Measurements from ENCODE around the gene IFIT3. TPM values are rescaled to one million over a fixed set of nuclear protein-coding genes. Genes with fewer than 3 reads are reported as not detected.
A peak's percentile ranks its signal among the peaks of the same experiment; 100 is the strongest.

The IFIT3 gene
- polyA plus RNA-seq, 1 of the 3 experiments (the other 2 are of a cell fraction), result 3.2 TPM

DNA sequence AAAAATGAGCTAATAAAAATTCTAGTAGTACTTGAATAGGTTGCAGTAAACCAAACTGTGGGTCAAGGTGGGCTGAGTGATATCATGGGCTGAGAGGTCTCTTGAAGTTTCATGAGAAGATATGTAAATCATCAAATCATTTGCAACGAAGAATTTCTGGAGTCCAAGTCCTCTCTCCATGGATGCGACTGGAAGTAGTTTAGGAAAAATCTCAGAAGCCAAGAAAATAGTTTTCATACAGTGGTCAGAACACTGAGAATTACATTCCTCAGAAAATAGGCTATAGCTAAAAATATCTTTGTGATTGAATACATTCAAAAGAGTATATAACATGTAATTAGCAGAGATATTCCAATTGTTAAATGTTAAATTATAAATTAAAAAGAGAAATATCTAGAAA is 61.0 kb downstream of the IFIT3 start:
- H3F3A ChIP-seq (replicated peaks; ENCODE audit: insufficient read depth), result peaks cover 23% of the 10 kb centered on the region
- H3K9ac ChIP-seq, result no peak overlapping the region
- no peaks in the 10 kb centered on the region for H3K79me2 ChIP-seq (ENCODE audit: insufficient read depth)
- peaks cover 2 to 13% of the 10 kb centered on the region in 2 experiments; a peak in 2 of 4 replicates for H3K4me1 ChIP-seq (ENCODE audit: control insufficient read depth in 1 of 2, insufficient read depth in 2 of 2, low read depth in 1 of 2, low read length in 1 of 2)
- ChIA-PET POLR2A (interaction anchor here (0.6 kb wide), 1 partner anchor 88 kb away, joined by 6 read pairs; no protein-coding TSS in a partner anchor), CTCF (interaction anchor here (0.7 to 2.5 kb wide), 17 partner anchors 10 to 171 kb away, joined by 3 to 17 read pairs (median 4); partner anchors contain the start of genes IFIT1B and IFIT5)
- H3K4me2 ChIP-seq, result no peak overlapping the region
- TF ChIP-seq RFX5 (IDR thresholded peaks at IDR 0.05; ENCODE audit: low read length) (no peak), USF2 (IDR thresholded peaks at IDR 0.05; ENCODE audit: borderline replicate concordance, low read depth, low read length) (no peak), FOXJ3 (CRISPR knock-in tag; IDR thresholded peaks at IDR 0.05) (no peak), POLR2AphosphoS5 (IDR thresholded peaks at IDR 0.05; ENCODE audit: low read depth, low read length) (no peak), EP300 (IDR thresholded peaks at IDR 0.05; ENCODE audit: borderline replicate concordance in 1 of 2, low read depth in 1 of 2, low read length in 1 of 2) (no peak), MXI1 (IDR thresholded peaks at IDR 0.05; ENCODE audit: low read depth, low read length) (no peak)
- H4K20me1 ChIP-seq (ENCODE audit: insufficient read depth), result no peaks in the 10 kb centered on the region
- H3K9me2 ChIP-seq, result no peaks in the 10 kb centered on the region
- peak overlapping the region; percentile 53; the same call in 1 of the 2 replicates for H2AFZ ChIP-seq (ENCODE audit: low read depth)
- DNase-seq, result no peak
- no peaks in the 10 kb centered on the region for H3K9me3 ChIP-seq
- 74% methylated on average over 2 of the region's 2 CpGs for WGBS (ENCODE audit: low lambda C conversion rate)
- no peak overlapping the region for H3K27ac ChIP-seq (ENCODE audit: low read depth in 2 of 2, low read length in 1 of 2)
- H3K4me3 ChIP-seq (ENCODE audit: low read depth in 2 of 2, low read length in 1 of 2), result no peak overlapping the region
- no peaks in the 10 kb centered on the region for H3K27me3 ChIP-seq (ENCODE audit: insufficient read depth)
- no peaks in the 10 kb centered on the region for H3K36me3 ChIP-seq (replicated peaks in 1 of 2; ENCODE audit: control insufficient read depth in 1 of 2, insufficient read depth in 2 of 2, low read length in 1 of 2)

DNA sequence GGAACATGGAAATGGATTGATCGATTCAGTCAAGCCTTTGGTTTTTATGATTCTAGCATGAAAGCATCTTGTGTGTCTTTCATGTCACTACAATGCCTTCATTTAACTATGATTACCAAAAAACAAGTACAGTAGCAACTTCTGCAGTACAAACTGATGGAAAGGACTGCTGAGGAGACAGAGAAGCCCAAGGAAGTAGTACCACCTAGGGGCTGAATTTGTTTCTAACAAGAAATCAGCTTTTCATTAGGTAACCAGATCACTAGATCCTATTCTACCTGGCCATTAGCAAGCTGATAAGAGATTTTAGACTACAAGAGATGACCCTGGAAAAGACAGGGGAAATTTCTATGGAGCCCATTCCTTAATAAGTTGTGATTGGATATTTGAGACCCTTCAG is 61.5 kb downstream of the IFIT3 start:
- Histone ChIP-seq H3K27ac (ENCODE audit: low read depth in 2 of 2, low read length in 1 of 2) (no peak overlapping the region), H4K20me1 (ENCODE audit: insufficient read depth) (no peaks in the 10 kb centered on the region), H3K36me3 (replicated peaks in 1 of 2; ENCODE audit: control insufficient read depth in 1 of 2, insufficient read depth in 2 of 2, low read length in 1 of 2) (no peaks in the 10 kb centered on the region), H3F3A (replicated peaks; ENCODE audit: insufficient read depth) (peaks cover 23% of the 10 kb centered on the region), H3K4me1 (ENCODE audit: control insufficient read depth in 1 of 2, insufficient read depth in 2 of 2, low read depth in 1 of 2, low read length in 1 of 2) (peaks cover 2 to 13% of the 10 kb centered on the region in 2 experiments; a peak in 2 of 4 replicates), H2AFZ (ENCODE audit: low read depth) (peak overlapping the region; percentile 53; the same call in 1 of the 2 replicates), H3K9ac (no peak overlapping the region), H3K9me2 (no peaks in the 10 kb centered on the region), H3K4me2 (no peak overlapping the region), H3K27me3 (ENCODE audit: insufficient read depth) (no peaks in the 10 kb centered on the region), H3K4me3 (ENCODE audit: low read depth in 2 of 2, low read length in 1 of 2) (no peak overlapping the region; a peak in 1 of 4 replicates), H3K9me3 (no peaks in the 10 kb centered on the region), H3K79me2 (ENCODE audit: insufficient read depth) (no peaks in the 10 kb centered on the region)
- CTCF ChIA-PET, result interaction anchor here (0.6 to 2.5 kb wide), 20 partner anchors 11 to 171 kb away, joined by 3 to 17 read pairs (median 4); partner anchors contain the start of genes IFIT1B, IFIT5 and LIPA
- WGBS (ENCODE audit: low lambda C conversion rate), result 34% methylated on average over 1 of the region's 1 CpG
- POLR2A ChIA-PET, result interaction anchor here (0.6 kb wide), 1 partner anchor 88 kb away, joined by 6 read pairs; no protein-coding TSS in a partner anchor
- DNase-seq, result peak; percentile 41
- no peak for TF ChIP-seq USF2 (IDR thresholded peaks at IDR 0.05; ENCODE audit: borderline replicate concordance, low read depth, low read length)
- TF ChIP-seq SMC3 (IDR thresholded peaks at IDR 0.05; ENCODE audit: low read depth, low read length), result peak; percentile 69
- no peak for TF ChIP-seq GABPA (IDR thresholded peaks at IDR 0.05; ENCODE audit: low read depth)
- TF ChIP-seq FOSL2 (IDR thresholded peaks at IDR 0.05; ENCODE audit: borderline replicate concordance, low read depth), result no peak
- TF ChIP-seq FOXJ3 (CRISPR knock-in tag; IDR thresholded peaks at IDR 0.05), result no peak
- no peak for TF ChIP-seq TEAD4 (IDR thresholded peaks at IDR 0.05; ENCODE audit: borderline replicate concordance, insufficient read depth)
- peak; percentile 83 for TF ChIP-seq RAD21 (IDR thresholded peaks at IDR 0.05; ENCODE audit: low read length)
- no peak for TF ChIP-seq CHD2 (IDR thresholded peaks at IDR 0.05; ENCODE audit: low read length, partially characterized antibody)
- TF ChIP-seq, protein P1, sequence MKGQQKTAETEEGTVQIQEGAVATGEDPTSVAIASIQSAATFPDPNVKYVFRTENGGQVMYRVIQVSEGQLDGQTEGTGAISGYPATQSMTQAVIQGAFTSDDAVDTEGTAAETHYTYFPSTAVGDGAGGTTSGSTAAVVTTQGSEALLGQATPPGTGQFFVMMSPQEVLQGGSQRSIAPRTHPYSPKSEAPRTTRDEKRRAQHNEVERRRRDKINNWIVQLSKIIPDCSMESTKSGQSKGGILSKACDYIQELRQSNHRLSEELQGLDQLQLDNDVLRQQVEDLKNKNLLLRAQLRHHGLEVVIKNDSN (IDR thresholded peaks at IDR 0.05; ENCODE audit: borderline replicate concordance, low read depth), result no peak
- no peak for TF ChIP-seq SIN3A (IDR thresholded peaks at IDR 0.05; ENCODE audit: borderline replicate concordance, low read depth, low read length)
- no peak for TF ChIP-seq IRF3 (IDR thresholded peaks at IDR 0.05; ENCODE audit: low read depth, low read length)
- TF ChIP-seq CTCF (IDR thresholded peaks at IDR 0.05), result peak; percentile 64
- TF ChIP-seq ELF1 (IDR thresholded peaks at IDR 0.05), result no peak

Measured in SK-N-SH (cell line).